Measurements from ENCODE around the gene RPS18.
"Not testable (repeated sequence)": the region's sequence is repeated elsewhere in the genome, so short reads cannot be mapped to it uniquely, and the experiment has no call there.

Gene RPS18

DNA sequence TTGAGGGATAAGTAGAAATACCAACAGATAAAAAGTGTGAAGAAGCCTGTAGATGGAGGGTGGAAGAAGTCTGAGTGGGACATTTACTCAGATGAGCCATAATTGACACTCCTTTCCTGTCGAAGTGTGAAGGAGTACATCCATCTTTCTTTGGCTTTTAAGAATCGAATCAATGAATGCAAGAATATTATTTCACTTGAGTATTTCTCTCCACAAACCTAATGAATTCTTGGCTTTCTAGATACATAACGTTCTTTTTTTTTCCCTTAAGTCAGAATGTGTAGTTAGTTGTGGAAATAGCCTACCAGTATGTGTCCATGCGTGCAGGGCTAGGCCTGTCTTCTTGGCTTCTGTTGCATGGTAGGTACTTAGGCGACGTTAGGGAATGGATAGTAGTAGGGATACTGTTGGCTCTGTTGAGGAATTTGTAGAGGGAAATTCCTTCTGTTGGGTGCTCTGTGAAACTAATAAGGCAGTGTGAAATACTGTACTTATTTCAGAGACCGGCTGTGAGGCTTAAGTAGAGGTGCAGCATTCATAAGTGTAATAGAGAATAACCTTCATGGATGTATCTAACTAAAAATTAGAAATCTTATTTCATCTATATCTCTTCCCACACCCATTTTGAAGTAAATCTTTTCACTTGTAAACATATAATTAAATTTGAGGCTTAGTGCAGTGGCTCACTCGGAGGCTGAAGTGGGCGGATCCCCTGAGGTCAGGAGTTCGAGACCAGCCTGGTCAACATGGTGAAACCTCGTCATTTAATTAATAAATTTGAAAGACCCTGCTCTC, 1.5 kb downstream of the RPS18 start:
- DNase-seq, result no peak

DNA sequence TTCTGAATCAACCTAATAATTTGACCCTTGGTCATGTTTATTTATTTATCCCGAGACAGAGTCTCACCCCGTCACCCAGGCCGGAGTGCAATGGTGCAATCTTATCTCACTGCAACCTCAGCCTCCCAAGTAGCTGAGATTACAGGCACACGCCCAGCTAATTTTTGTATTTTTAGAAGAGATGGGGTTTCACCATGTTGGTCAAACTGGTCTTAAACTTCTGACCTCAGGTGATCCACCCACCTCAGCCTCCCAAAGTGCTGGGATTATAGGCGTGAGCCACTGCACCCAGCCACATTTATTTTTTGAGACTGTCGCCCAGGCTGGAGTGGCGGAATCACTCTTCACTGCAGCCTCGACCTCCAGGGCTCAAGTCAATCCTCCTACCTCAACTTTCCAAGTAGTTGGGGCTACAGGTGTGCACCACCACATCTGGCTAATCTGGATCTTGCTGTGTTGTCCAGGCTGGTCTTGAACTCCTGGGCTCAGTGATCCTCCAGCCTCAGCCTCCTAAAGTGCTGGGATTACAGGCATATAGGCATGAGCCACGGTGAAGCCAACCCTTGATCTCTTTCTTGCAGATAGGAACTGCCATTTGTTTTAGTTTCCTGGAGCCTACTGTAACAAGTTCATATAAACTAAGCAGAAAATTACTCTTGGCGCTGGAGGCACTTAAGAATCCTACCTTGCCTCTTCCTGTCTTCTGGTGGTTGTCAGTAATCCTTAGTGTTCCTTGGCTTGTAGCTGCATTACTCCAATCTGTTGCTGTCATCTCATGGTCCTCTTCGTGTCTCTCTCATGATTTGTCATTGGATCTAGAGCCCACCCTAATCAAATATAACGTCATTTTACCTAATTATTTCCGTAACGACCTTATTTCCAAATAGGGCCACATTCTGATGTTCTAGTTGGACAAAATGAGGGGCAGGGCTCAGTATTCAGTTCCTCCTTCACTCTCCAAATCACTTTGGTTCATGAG, 2.3 kb downstream of the RPS18 start:
- no peak for DNase-seq

DNA sequence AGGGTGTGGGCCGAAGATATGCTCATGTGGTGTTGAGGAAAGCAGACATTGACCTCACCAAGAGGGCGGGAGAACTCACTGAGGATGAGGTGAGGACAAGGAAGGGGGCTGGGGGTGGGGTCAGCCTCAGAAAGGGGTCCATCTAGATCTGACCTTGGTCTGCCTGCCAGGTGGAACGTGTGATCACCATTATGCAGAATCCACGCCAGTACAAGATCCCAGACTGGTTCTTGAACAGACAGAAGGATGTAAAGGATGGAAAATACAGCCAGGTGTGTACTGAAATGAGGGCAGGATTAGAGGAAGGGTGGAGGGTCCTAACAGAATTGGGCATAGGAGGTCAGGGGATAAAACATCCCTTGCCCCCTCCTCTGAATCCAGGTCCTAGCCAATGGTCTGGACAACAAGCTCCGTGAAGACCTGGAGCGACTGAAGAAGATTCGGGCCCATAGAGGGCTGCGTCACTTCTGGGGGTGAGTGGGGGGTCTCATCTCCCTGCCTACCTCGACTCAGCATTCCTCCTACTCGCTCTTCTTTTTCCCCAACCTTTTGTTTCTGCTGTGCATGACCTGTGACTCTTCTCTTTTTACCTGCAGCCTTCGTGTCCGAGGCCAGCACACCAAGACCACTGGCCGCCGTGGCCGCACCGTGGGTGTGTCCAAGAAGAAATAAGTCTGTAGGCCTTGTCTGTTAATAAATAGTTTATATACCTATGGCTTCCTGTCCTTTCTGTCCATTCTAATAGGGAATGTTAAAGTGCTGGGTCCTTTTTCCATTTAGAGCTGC, 4.1 kb downstream of the RPS18 start:
- not testable (repeated sequence) for DNase-seq

DNA sequence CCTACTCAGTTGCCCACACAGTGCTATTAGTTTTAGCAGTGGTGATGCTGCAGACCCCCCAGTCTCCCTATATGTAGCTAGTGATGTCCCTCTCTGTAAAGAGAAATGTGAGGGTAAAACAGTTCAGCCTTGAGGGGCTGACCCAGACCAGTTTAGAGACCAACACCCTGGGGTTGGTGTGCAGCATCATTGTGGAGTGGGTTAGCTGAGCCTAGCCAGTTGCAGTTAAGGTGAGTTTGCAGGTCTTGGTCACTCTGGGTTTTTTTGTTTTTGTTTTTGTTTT, 4.6 kb downstream of the RPS18 start:
- no peak for DNase-seq

DNA sequence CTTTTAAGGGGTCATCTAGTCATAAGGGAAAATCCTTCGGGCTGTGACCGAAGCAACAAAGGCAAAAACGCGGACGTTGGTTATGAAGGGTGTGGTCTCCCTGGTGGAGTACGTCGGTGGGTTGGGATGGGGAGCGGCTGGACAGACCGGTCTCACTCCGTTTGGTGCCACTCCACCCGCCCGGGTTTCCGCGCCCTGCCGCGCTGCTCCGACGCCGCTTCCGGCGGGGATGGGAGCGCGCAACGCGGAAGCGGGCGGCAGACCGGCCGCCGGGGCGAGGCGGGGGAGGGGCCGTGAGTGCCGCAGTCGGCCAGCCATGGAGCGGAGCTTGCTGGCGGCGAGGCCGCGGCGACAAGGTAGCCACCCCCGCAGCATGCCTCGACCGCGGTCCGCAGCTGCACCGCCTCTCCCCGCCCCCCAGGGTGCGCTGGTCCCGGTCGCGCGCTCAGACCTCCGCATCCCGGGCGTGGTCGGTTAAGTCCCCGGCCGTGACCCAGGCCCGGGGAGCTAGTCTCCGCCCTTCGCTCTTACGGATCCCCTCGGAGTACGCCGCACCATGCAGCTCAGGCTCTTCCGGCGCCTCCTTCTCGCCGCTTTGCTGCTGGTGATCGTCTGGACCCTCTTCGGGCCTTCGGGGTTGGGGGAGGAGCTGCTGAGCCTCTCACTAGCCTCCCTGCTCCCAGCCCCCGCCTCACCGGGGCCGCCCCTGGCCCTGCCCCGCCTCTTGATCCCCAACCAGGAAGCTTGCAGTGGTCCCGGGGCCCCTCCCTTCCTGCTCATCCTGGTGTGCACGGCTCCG, 5.2 kb downstream of the RPS18 start, which contains the start of gene B3GALT4:
TSS of gene B3GALT4 (plus strand) at position 260 of the 799 bp plus-strand sequence. CDS start at position 557, 297 bp downstream.
- DNase-seq, result peak; percentile 69

DNA sequence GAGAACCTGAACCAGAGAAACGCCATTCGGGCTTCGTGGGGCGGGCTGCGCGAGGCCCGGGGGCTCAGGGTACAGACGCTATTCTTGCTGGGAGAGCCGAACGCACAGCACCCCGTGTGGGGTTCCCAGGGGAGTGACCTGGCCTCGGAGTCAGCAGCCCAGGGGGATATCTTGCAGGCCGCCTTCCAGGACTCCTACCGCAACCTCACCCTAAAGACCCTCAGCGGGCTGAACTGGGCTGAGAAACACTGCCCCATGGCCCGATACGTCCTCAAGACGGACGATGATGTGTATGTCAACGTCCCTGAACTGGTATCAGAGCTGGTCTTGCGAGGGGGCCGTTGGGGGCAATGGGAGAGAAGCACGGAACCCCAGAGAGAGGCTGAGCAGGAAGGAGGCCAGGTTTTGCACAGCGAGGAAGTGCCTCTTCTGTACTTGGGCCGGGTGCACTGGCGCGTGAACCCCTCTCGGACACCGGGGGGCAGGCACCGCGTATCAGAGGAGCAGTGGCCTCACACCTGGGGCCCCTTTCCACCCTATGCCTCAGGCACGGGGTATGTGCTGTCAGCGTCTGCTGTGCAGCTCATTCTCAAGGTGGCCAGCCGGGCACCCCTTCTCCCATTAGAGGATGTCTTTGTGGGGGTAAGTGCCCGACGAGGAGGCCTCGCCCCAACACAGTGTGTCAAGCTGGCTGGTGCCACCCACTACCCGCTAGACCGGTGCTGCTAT, 6.0 kb downstream of the RPS18 start:
- DNase-seq, result peak; percentile 18

DNA sequence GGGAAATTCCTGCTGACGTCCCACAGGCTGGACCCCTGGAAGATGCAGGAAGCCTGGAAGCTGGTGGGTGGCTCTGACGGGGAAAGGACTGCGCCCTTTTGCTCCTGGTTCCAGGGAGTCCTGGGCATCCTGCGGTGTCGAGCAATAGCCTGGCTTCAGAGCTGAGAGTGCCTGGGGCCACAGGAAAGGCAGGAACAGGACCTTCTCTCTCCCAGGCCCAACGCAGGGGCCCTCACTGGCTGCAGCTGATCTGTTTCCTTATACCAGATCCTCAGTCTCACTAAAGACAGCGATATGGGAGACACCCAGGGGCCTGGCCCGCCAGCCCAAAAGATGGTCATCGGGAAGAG, 6.5 kb downstream of the RPS18 start:
- DNase-seq, result no peak

DNA sequence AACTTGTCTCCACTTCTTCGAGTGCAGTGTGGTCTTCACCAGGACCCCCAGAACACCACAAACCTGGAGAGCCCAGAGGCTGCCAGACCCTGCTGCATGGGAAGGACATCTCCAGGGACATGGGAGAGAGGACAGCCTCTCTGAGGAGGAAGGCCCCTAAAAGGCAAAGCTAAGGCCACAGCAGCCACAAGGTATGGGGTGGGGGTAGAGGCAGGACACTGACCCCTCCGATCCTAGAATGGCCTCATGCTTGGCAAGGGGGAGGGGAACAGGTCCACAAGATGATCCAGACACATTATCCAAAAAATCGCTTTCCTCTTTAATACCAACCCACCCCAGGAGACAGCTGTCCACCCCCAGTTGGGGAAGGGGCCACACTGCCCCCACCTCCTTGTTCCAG, 6.9 kb downstream of the RPS18 start:
- DNase-seq, result no peak

DNA sequence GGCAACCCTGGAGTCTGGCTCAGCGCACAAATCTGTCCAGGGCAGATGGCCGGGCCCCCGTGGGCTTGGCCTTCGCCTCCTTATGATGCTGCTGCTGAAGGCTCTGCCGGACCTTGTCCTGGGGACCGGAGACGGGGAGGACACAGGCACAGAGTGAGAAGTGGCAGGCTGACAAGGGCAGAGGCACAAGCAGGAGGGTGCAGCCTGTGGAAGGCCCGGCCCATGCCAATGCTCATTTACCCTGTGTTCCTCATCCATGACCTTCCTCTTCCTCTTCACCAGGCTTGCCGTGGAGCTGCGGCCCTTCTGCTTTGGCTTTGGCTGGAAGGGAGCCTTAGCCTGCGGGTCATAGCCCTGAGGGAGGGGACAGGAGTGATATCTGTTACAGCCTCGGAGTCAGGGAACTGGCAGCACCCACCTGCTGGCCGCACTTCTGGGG, 7.4 kb downstream of the RPS18 start:
- DNase-seq, result no peak

DNA sequence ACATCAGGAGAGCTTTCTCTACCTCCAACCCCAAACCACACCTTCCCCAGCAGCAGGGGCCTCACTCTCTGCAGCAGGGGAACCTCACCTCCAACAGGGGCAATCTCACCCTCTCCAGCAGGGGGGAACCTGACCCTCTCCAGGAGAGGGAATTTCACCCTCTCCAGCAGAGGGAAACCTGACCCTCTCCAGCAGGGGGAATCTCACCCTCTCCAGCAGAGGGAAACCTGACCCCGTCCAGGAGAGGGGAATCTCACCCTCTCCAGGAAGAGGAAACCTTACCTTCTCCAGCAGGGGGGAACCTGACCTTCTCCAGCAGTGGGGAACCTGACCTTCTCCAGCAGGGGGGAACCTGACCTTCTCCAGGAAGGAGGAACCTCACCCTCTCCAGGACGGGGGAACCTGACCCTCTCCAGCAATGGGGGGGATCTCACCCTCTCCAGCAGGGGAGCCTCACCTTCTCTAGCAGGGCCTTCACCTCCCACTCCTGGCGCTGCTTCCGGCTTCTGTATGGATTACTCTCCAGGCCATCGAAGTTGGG, 8.2 kb downstream of the RPS18 start:
- DNase-seq, result no peak

DNA sequence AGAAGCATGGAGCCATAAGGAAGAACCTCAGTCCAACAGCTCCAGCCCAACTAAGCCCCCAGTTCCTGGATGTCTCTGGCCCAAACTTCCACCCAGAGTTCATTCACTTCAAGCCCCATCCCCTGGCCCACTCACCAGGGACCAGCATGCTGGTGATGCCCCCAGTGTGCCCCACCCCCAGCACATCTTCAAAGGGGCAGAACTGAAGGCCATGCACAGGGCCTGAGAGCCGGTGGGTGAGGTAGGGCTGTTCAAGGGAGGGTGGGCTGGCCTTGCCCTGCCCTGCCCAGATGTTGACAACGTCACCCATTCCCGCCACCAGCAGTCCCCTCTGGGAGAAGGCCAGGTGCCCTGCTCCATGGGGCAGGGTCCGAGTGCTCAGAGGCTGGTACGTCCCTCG, 8.7 kb downstream of the RPS18 start:
- no peak for DNase-seq

DNA sequence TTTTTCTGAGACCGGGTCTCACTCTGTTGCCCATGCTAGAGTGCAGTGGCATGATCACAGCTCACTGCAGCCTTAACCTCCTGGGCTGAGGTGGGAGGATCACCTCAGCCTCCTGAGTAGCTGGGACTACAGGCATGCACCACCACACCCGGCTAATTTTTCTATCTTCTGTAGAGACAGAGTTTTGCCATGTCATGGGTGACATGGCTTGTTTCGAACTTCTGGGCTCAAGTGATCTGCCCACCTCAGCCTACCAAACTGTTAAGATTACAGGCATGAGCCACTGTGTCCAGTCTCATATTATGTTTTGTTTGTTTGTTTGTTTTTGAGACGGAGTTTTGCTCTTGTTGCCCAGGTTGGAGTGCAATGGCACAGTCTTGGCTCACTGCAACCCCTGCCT, 13.3 kb downstream of the RPS18 start:
- not testable (repeated sequence) for DNase-seq

DNA sequence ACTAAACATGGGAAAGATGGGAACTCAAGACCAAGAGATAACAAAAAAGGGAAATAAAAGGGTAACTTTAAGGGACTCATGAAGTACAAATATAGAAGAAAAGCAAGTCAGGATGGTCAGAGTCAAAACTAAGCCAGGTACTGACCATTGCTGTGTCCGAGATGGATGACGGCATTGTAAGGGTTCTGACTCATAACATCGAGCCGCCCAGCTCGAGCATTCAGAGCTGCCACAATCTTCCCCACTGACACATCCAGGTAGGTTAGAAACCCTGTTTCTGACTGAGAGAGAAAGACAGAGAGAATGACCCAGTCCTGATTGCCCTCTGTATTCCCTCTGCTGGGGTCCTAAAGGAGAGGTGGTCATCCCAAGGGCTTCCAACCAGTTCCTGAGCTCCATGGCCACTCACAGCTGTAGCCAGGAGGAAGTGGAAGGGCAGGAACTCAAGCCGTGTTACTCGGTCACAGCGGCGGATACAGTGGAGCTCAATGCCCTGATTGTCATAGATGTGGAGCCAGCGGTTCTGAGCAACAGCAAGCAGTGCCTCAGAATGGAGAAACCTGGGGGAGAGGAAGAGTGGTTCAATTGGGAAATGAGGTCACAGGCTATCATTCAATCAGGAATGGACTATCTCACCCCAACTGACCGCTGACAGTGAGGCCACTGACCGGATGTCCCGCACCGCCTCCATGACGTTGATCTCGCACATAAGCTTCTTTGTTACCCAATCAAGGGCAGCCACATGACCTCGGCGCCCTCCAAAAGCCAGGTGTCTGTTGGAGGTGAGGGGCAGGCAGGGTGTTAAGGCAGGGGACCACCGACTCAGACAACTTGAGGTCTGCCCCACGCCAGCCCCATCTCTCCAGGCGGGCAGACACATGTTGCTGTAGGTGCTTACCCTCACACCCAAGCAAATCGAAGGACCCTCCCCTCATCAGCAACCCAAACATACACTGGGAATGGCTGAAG, 15.4 kb downstream of the RPS18 start:
- no peak for DNase-seq

DNA sequence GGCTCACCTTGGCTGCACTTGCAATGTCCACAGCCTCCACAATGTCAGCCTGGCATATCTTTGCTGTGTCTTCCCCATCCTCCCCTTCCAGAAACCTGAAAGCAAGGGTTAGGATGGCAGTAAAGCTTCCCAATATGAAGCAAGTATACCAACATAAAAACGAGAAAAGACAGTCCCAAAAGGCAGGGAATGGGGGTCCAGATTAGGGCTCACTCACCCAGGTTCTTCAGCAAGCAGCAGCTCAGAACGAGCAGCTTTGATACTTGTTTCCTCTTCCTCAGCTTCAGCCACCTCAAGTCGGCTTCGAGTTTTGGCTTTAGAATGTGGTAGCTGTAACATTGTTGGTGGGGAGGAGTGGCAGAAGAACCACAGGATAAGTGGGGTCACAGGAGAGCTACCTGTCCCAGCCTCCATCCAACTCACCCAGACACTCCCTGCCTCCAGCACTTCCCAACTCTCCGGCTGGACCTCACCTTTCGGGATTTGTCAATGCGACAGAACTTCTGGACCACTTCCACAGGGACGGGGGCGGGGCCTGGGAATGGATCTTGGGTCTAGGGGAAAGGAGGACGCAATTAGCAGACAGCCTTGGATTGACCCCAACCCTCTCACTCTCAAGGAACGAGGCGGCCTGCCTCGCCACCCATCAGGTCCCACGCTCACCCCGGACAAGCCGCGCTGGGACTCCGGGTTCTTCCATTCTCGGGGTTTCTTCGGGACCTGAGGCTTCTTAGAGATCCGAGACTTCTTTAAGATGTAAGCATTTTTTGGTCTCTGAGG, 16.5 kb downstream of the RPS18 start:
- no peak for DNase-seq

DNA sequence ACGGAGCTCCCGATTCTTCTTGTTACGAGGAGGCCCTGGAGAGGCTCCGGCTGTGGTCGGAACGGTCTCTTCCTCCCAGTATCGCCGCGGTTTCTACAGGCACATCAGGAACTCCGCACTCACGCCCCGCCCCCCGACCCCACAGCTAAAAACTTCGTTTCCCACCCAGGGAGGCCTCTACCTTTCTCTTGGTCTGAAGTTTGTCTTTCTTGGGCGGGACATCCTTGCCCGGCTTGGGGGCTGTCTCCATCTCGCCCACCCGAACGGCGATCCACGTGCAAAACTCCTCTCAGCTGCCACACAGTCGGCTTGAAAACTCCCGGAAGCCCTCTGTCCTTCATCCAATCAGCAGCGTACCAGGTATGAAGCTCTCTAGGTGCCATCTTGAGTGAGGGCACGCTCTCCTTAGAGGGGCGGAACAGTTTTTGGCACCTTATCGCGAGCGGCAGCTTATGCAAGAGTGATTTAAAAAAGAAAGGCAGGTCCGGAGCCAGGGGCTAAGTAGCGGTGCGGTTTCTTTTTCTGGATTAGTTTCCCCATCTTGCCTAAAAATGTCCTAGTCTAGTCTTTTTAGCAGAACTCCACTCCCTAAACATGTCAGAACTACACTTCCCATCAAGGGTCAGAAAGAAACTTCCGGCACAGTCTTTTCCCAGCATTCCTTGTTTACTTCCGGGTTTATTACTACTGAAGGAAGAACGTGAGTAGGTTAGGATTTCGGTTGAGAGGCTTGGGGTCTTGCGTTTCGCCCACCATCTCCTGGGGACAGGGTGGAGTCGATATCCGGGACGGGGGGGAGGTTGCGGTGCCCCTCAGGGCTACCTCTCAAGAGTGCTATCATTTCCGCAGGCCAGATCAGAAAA, 17.3 kb downstream of the RPS18 start, which contains the start of the genes PFDN6 and WDR46:
TSS of gene PFDN6 (plus strand) at position 681 of the 863 bp plus-strand sequence. CDS start 256 bp downstream, outside the sequence.
TSS of gene WDR46 (minus strand) at position 319 of the 863 bp plus-strand sequence. CDS start at position 250, 69 bp downstream.
- DNase-seq, result peak; percentile 86

DNA sequence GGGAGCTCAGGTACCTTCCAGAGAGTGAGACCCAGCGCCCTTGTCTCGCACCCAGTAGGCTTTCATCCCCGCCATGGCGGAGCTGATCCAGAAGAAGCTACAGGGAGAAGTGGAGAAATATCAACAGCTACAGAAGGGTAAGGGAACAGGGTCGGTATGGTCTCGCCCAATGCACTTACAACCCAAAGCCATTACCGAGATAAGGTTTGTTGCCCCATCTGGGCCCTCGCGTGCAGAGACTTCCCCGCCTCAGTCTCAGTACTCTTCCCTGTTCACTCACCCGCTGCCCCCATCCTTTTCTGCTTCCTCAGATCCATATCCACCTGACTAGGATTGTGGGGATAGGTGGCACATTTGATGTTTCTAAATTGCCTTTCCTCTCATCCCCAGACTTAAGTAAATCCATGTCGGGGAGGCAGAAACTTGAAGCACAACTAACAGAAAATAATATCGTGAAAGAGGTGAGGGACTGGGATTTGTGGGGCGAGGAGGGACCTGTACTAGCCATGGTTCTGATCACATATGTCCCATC, 18.0 kb downstream of the RPS18 start:
- no peak for DNase-seq

DNA sequence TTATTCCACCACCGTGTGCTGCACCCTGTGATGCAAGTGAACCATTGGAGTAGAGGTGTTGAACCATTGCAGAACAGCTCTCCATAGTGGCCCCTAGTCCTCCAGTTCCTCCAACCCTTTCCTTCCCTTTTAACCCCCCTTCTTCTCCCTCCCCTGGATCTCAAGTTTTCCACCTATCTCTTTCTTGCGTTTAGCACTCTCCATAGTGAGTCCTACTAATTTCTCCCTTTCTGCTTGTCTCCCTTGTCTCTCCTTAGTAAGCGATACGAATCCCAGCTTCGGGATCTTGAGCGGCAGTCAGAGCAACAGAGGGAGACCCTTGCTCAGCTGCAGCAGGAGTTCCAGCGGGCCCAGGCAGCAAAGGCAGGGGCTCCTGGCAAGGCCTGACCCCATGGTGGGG, 18.6 kb downstream of the RPS18 start:
- no peak for DNase-seq
